Activated CD8-positive, alpha-beta memory T cell treated with anti-CD3 and anti-CD28 coated beads, Interleukin-2, amount 50 U/mL, for 24 hours (primary cell): ENCODE data around the gene DCLK3.

ENCODE experiments used
- DNase-seq: peaks from one replicate; pipeline ENCODE4 v3.0.0-alpha.2; 2020; ENCODE audit errors: extremely low read depth

DCLK3 gene

GRCh38 chr3:36669764-36670163 is 94.6 kb downstream of the DCLK3 start:
- no peak for DNase-seq

- no peak for DNase-seq
Observed at GRCh38 chr3:36666166-36666565, 98.2 kb downstream of the DCLK3 start.

GRCh38 chr3:36663666-36664291 is 100.6 kb downstream of the DCLK3 start:
- DNase-seq = no peak

GRCh38 chr3:36662626-36663025 is 101.7 kb downstream of the DCLK3 start:
- no peak for DNase-seq
